ENCODE results near the gene MAP3K9.

Gene MAP3K9

GRCh38 chr14:70816525-70816924 is 7.2 kb upstream of the MAP3K9 start:
- no peak for DNase-seq

- no peak for DNase-seq
These were observed 5.2 kb upstream of the MAP3K9 start for GRCh38 chr14:70814466-70814865.

GRCh38 chr14:70812124-70812818 is 3.0 kb upstream of the MAP3K9 start:
- DNase-seq, result no peak

- DNase-seq, result no peak
These were observed 2.3 kb upstream of the MAP3K9 start for GRCh38 chr14:70811578-70811977.

GRCh38 chr14:70811050-70811449 is 1.7 kb upstream of the MAP3K9 start:
- DNase-seq, result no peak

- DNase-seq, result no peak
These were observed 1.3 kb upstream of the MAP3K9 start for GRCh38 chr14:70810621-70811020.

GRCh38 chr14:70808416-70809224 is 693 bp downstream of the MAP3K9 start:
- DNase-seq, result no peak

GRCh38 chr14:70807898-70808415 is 1.4 kb downstream of the MAP3K9 start:
- DNase-seq, result no peak

GRCh38 chr14:70804556-70805162 is 4.7 kb downstream of the MAP3K9 start:
- no peak for DNase-seq

GRCh38 chr14:70803321-70804310 is 5.7 kb downstream of the MAP3K9 start:
- DNase-seq, result no peak

GRCh38 chr14:70802379-70802778 is 6.9 kb downstream of the MAP3K9 start:
- DNase-seq, result no peak

- DNase-seq, result no peak
These were observed 7.5 kb downstream of the MAP3K9 start for GRCh38 chr14:70801836-70802235.

GRCh38 chr14:70796551-70796950 is 12.8 kb downstream of the MAP3K9 start:
- DNase-seq, result no peak

GRCh38 chr14:70794294-70794693 is 15.0 kb downstream of the MAP3K9 start:
- no peak for DNase-seq

GRCh38 chr14:70793637-70794036 is 15.7 kb downstream of the MAP3K9 start:
- DNase-seq, result no peak

- DNase-seq, result no peak
These were observed 16.4 kb downstream of the MAP3K9 start for GRCh38 chr14:70792939-70793338.

GRCh38 chr14:70791971-70792370 is 17.3 kb downstream of the MAP3K9 start:
- DNase-seq, result no peak

GRCh38 chr14:70789961-70790360 is 19.4 kb downstream of the MAP3K9 start:
- no peak for DNase-seq

GRCh38 chr14:70789361-70789760 is 20.0 kb downstream of the MAP3K9 start:
- no peak for DNase-seq

GRCh38 chr14:70788898-70789297 is 20.4 kb downstream of the MAP3K9 start:
- no peak for DNase-seq

GRCh38 chr14:70785556-70785955 is 23.8 kb downstream of the MAP3K9 start:
- DNase-seq, result no peak

- DNase-seq, result no peak
These were observed 24.4 kb downstream of the MAP3K9 start for GRCh38 chr14:70784886-70785285.

- DNase-seq, result no peak
These were observed 27.0 kb downstream of the MAP3K9 start for GRCh38 chr14:70782361-70782760.

All from DMS 273 treated with DMSO at 0.1 percent for 48 hours (cell line).